Upper lobe of left lung (tissue), 6 donors: Measurements from ENCODE around the gene TIGD1. TPM values are rescaled to one million over a fixed set of nuclear protein-coding genes. Genes with fewer than 3 reads are reported as not detected.

Experiments
- ATAC-seq, 2 donors: fragments of 200-7000 bp; cut with Tn5 transposase; one replicate each; pipeline ENCODE4 v1.9.1; 2022; ENCODE audit warnings: mild to moderate bottlenecking in 2 of 2, moderate library complexity in 2 of 2; ENCODE audit not compliant: low FRiP score in 2 of 2
- DNase-seq, 2 donors: peaks; one replicate each; pipeline ENCODE4 v3.0.0-alpha.2; 2019 to 2020
- H3K27ac ChIP-seq, 4 donors: fragments of 200-600 bp; sonication (generic); one replicate each; pipeline ENCODE4 v1.5.1; 2016 to 2019
- H3K27me3 ChIP-seq, 4 donors: fragments of 200-600 bp; sonication (generic); one replicate each; pipeline ENCODE4 v1.5.1; 2017 to 2019
- H3K36me3 ChIP-seq, 4 donors: fragments of 200-600 bp; sonication (generic); one replicate each; pipeline ENCODE4 v1.5.1; 2016 to 2019
- H3K4me1 ChIP-seq, 4 donors: fragments of 200-600 bp; sonication (generic); one replicate each; pipeline ENCODE4 v1.5.1; 2018 to 2019
- H3K4me3 ChIP-seq, 4 donors: fragments of 200-600 bp; sonication (generic); one replicate each; pipeline ENCODE4 v1.5.1; 2017 to 2019; ENCODE audit warnings: mild to moderate bottlenecking in 2 of 4, moderate library complexity in 1 of 4
- H3K9me3 ChIP-seq, 4 donors: fragments of 200-600 bp; sonication (generic); one replicate each; pipeline ENCODE4 v1.5.1; 2018 to 2019
- EP300 ChIP-seq, 4 donors: sonication (generic); formaldehyde crosslinking; IDR thresholded peaks; one replicate each; pipeline ENCODE4 v1.5.1; 2017; ENCODE audit warnings: antibody characterized with exemption in 4 of 4, control low read depth in 2 of 4
- POLR2A ChIP-seq, 4 donors: fragments of 450-650 bp; IDR thresholded peaks; one replicate each; pipeline ENCODE4 v1.5.1; 2016 to 2017; ENCODE audit warnings: antibody characterized with exemption in 4 of 4, mild to moderate bottlenecking in 2 of 4
- POLR2AphosphoS5 ChIP-seq, 2 donors: sonication (generic); formaldehyde crosslinking; IDR thresholded peaks; one replicate each; pipeline ENCODE4 v1.5.1; 2017; ENCODE audit warnings: antibody characterized with exemption in 2 of 2
- WGBS, 2 donors: methylation state at CpG; one replicate each; pipeline ENCODE4 v1.1.5; 2017 to 2018; 5-methylcytosine and 5-hydroxymethylcytosine counted together
- total RNA-seq, 6 donors: library from RNA; depleted of rRNA in 4 of 6; stranded (reverse); fragments of >200 nt in 4 of 6; gene quantifications; one replicate each; pipeline versions ENCODE4 v1.1.0 to v1.2.1, GENCODE V29; 2016 to 2021
- TF ChIP-seq, protein P1 (sequence below), 6 experiments: fragments of 450-650 bp in 4 of 6; fragments of 200-600 bp in 2 of 6; sonication (generic) in 2 of 6; IDR thresholded peaks; one replicate each; pipeline ENCODE4 v1.5.1; 2016 to 2019; ENCODE audit warnings: antibody characterized with exemption in 6 of 6
- donor health status: DM: no; HTN: no; CAD: no; lungs with moderate emphysema.
- donor health status: DM: no; HTN: yes; CAD: no; lungs with severe emphysema.

TIGD1 gene
- total RNA-seq, 6 donors from 2014 or later = 2.6 to 12.6 (median 4.4) TPM

GRCh38 chr2:232592772-232593395 is 42.5 kb upstream of the TIGD1 start:
- ATAC-seq = no peak
- no peak overlapping the region for H3K27ac ChIP-seq
- H3K4me3 ChIP-seq = no peak overlapping the region
- no peaks in the 10 kb centered on the region for H3K27me3 ChIP-seq
- peaks cover 0 to 6% (median 1%) of the 10 kb centered on the region in 4 donors for H3K4me1 ChIP-seq
- H3K36me3 ChIP-seq = no peaks in the 10 kb centered on the region
- DNase-seq = no peak
- H3K9me3 ChIP-seq = no peaks in the 10 kb centered on the region
- 88 to 100% methylated on average over 3 of the region's 3 CpGs for WGBS, 2 donors
- TF ChIP-seq, protein P1, sequence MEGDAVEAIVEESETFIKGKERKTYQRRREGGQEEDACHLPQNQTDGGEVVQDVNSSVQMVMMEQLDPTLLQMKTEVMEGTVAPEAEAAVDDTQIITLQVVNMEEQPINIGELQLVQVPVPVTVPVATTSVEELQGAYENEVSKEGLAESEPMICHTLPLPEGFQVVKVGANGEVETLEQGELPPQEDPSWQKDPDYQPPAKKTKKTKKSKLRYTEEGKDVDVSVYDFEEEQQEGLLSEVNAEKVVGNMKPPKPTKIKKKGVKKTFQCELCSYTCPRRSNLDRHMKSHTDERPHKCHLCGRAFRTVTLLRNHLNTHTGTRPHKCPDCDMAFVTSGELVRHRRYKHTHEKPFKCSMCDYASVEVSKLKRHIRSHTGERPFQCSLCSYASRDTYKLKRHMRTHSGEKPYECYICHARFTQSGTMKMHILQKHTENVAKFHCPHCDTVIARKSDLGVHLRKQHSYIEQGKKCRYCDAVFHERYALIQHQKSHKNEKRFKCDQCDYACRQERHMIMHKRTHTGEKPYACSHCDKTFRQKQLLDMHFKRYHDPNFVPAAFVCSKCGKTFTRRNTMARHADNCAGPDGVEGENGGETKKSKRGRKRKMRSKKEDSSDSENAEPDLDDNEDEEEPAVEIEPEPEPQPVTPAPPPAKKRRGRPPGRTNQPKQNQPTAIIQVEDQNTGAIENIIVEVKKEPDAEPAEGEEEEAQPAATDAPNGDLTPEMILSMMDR (IDR thresholded peaks at IDR 0.05) = no peak
- TF ChIP-seq POLR2A (IDR thresholded peaks at IDR 0.05) (no peak), POLR2AphosphoS5 (IDR thresholded peaks at IDR 0.05) (no peak), EP300 (IDR thresholded peaks at IDR 0.05) (no peak)

DNA sequence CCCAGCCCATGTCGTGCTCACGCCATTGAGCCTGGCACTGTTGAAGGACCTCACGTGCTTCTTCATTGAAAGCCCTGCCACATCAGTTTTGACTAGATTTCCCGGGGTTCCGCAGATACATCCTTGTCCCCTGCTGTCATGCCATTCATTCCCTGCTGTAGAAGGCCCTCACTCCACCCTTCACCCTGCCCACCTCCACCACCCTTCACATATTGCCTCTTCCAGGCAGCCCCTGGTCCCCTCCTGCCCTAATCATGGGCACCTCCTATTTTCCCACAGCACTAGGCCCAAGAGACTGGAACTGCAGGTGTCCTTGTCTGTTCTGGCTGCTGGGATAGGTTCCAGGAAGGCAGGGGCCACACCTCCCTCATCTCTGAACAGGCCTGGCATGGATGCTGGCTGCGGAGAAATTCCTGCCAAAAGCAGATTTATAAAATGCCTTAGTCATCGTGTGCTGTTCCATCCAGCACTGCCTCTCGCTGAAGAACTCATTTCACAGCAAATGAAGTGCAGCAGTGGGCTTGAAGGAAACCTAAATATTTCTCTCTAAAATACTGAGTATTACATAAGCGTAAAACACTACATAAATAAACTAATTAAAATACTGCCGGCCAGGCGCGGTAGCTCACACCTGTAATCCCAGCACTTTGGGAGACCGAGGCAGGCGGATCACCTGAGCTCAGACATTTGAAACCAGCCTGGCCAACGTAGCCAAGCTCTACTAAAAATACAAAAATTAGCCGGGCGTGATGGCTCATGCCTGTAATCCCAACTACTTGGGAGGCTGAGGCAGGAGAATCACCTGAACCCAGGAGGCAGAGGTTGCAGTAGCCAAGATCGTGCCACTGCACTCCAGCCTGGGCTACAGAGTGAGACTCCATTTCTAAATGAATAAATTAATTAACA is 38.6 kb upstream of the TIGD1 start:
- H3K4me3 ChIP-seq = no peak overlapping the region
- H3K4me1 ChIP-seq = peaks cover 0 to 6% (median 1%) of the 10 kb centered on the region in 4 donors
- H3K27me3 ChIP-seq = no peaks in the 10 kb centered on the region
- TF ChIP-seq POLR2AphosphoS5 (IDR thresholded peaks at IDR 0.05) = no peak
- TF ChIP-seq POLR2A (IDR thresholded peaks at IDR 0.05) = no peak
- TF ChIP-seq, protein P1 (IDR thresholded peaks at IDR 0.05) = no peak
- TF ChIP-seq EP300 (IDR thresholded peaks at IDR 0.05) = no peak
- H3K36me3 ChIP-seq = no peaks in the 10 kb centered on the region
- 76 to 81% methylated on average over 18 of the region's 18 CpGs for WGBS, 2 donors
- ATAC-seq (peak; percentile 64 to 65), DNase-seq (peak in 1 of 2 donors; percentile 61)
- H3K9me3 ChIP-seq = no peaks in the 10 kb centered on the region
- no peak overlapping the region for H3K27ac ChIP-seq

- Histone ChIP-seq H3K27me3 (no peaks in the 10 kb centered on the region), H3K27ac (no peak overlapping the region), H3K4me3 (no peak overlapping the region), H3K4me1 (peaks cover 0 to 6% (median 1%) of the 10 kb centered on the region in 4 donors), H3K36me3 (peaks cover 0 to 6% (median 0%) of the 10 kb centered on the region in 4 donors), H3K9me3 (no peaks in the 10 kb centered on the region)
- DNase-seq = peak in 1 of 2 donors; percentile 59
- no peak for TF ChIP-seq EP300 (IDR thresholded peaks at IDR 0.05)
- TF ChIP-seq, protein P1 (IDR thresholded peaks at IDR 0.05) = no peak
- TF ChIP-seq POLR2AphosphoS5 (IDR thresholded peaks at IDR 0.05) = no peak
- no peak for TF ChIP-seq POLR2A (IDR thresholded peaks at IDR 0.05)
- WGBS, 2 donors = 86 to 98% methylated on average over 4 to 7 of the region's 8 CpGs
- ATAC-seq = peak in 1 of 2 donors; percentile 2
Observed at GRCh38 chr2:232588031-232588430, 37.7 kb upstream of the TIGD1 start.

GRCh38 chr2:232587512-232587911 is 37.2 kb upstream of the TIGD1 start:
- no peak for DNase-seq
- TF ChIP-seq EP300 (IDR thresholded peaks at IDR 0.05) (no peak), POLR2A (IDR thresholded peaks at IDR 0.05) (no peak), POLR2AphosphoS5 (IDR thresholded peaks at IDR 0.05) (no peak)
- TF ChIP-seq, protein P1 (IDR thresholded peaks at IDR 0.05) = no peak
- Histone ChIP-seq H3K36me3 (peaks cover 0 to 8% (median 2%) of the 10 kb centered on the region in 4 donors), H3K9me3 (no peaks in the 10 kb centered on the region), H3K27me3 (no peaks in the 10 kb centered on the region), H3K4me1 (peaks cover 0 to 6% (median 1%) of the 10 kb centered on the region in 4 donors), H3K27ac (no peak overlapping the region), H3K4me3 (no peak overlapping the region)
- peak in 1 of 2 donors; percentile 20 for ATAC-seq
- WGBS, 2 donors = 81 to 85% methylated on average over 7 of the region's 7 CpGs
